Measurements from ENCODE around the gene TBX20. TPM values are rescaled to one million over a fixed set of nuclear protein-coding genes. Genes with fewer than 3 reads are reported as not detected.
A peak's percentile ranks its signal among the peaks of the same experiment; 100 is the strongest.

Gene TBX20
- total RNA-seq, 1 experiment from 2014 or later = not detected

DNA sequence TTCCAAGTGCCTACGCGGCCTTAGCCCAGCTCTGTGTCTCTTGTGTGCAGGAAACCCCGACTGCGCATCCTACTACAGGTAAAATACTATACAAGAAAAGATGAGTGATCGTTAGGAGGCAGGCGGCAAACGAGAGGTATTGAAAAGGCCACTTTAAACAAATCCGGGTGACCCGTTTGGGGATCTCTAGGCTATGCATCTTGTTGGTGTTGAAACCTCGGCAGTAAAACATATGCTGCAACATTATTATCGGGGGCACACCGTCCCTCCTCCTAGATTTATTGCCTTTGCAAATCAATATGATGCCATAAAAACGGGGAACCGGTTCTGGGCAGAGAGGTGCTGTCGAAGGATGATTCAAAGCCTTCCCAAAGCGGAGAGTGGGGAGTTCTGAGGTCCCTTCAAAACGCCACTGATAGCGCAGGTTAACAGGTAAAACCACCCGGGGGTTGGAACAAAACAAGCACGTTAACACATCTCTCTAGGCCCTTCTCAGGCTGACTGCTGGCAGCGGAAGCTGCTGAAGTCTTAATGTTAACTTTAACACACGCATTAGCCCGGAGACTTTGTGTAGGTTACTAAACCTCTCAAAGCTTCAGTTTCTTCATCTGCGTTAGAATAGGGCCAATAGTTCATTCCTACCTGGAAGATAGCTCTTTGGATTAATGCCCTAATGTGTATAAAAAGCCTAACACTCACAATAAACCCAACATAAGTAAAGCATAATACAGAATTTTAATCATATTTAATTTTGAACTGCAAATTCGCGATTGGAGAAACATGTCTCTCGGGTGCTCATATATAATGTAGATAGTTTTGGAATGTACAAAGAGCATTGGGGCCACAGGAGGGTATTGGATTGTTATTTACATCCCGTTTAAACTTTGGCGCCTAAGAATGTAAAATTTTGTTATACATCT, 2.6 kb upstream of the TBX20 start:
- H3K79me2 ChIP-seq (ENCODE audit: insufficient read depth, low read length) = no peaks in the 10 kb centered on the region
- peak overlapping the region; percentile 45 to 77 for H3K4me3 Mint-ChIP-seq

More for the DNA sequence above, 2.6 kb upstream of the TBX20 start:
- TF ChIP-seq, protein P1, sequence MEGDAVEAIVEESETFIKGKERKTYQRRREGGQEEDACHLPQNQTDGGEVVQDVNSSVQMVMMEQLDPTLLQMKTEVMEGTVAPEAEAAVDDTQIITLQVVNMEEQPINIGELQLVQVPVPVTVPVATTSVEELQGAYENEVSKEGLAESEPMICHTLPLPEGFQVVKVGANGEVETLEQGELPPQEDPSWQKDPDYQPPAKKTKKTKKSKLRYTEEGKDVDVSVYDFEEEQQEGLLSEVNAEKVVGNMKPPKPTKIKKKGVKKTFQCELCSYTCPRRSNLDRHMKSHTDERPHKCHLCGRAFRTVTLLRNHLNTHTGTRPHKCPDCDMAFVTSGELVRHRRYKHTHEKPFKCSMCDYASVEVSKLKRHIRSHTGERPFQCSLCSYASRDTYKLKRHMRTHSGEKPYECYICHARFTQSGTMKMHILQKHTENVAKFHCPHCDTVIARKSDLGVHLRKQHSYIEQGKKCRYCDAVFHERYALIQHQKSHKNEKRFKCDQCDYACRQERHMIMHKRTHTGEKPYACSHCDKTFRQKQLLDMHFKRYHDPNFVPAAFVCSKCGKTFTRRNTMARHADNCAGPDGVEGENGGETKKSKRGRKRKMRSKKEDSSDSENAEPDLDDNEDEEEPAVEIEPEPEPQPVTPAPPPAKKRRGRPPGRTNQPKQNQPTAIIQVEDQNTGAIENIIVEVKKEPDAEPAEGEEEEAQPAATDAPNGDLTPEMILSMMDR (conservative IDR thresholded peaks at IDR 0.05) = no peak
- Histone ChIP-seq H3K4ac (ENCODE audit: low read depth, low read length) (no peak overlapping the region), H3T11ph (ENCODE audit: low read length) (no peak overlapping the region), H3K27ac (ENCODE audit: insufficient read length, low read depth, low read length) (no peak overlapping the region), H3K4me2 (ENCODE audit: insufficient read depth, insufficient read length, low read length) (peak overlapping the region; percentile 81), H3K9ac (ENCODE audit: extremely low read depth, insufficient read length, low read length) (no peak overlapping the region), H4K5ac (ENCODE audit: insufficient read length, low read depth, low read length) (no peak overlapping the region), H3K4me1 (ENCODE audit: insufficient read depth, low read length) (peaks cover 9% of the 10 kb centered on the region), H4K91ac (ENCODE audit: insufficient read length, low read depth, low read length) (no peak overlapping the region), H2AK5ac (ENCODE audit: insufficient read length, low read length) (no peak overlapping the region), H3K9me3 (ENCODE audit: control insufficient read depth, low read depth, low read length) (no peaks in the 10 kb centered on the region), H3K27me3 (ENCODE audit: insufficient read depth, low read length) (peaks cover 96% of the 10 kb centered on the region), H3K23me2 (ENCODE audit: insufficient read length, low read depth, low read length, poor library complexity, severe bottlenecking) (peaks cover 26% of the 10 kb centered on the region), H4K8ac (replicated peaks; ENCODE audit: insufficient read length, low read depth, low read length) (no peak overlapping the region), H3K14ac (ENCODE audit: insufficient read depth, low read length) (no peak overlapping the region), H2BK120ac (ENCODE audit: low read depth, low read length, poor library complexity, severe bottlenecking) (no peak overlapping the region), H2BK15ac (ENCODE audit: low read depth, low read length) (no peak overlapping the region), H2BK20ac (ENCODE audit: low read depth, low read length, poor library complexity, severe bottlenecking) (no peak overlapping the region), H3K56ac (ENCODE audit: insufficient read length, low read depth, low read length) (no peak overlapping the region), H3K23ac (ENCODE audit: insufficient read length, low read depth, low read length) (no peak overlapping the region), H2BK5ac (ENCODE audit: insufficient read length, low read length) (no peak overlapping the region), H2AFZ (ENCODE audit: low read length) (no peak overlapping the region), H3K18ac (ENCODE audit: insufficient read length, low read depth, low read length) (no peak overlapping the region), H2BK12ac (ENCODE audit: insufficient read length, low read depth, low read length) (no peak overlapping the region), H4K20me1 (ENCODE audit: control insufficient read depth, insufficient read depth, insufficient read length) (no peaks in the 10 kb centered on the region), H3K79me1 (ENCODE audit: insufficient read depth, low read depth, low read length, poor library complexity, severe bottlenecking) (no peaks in the 10 kb centered on the region)
- peaks cover 99% of the 10 kb centered on the region for H3K27me3 Mint-ChIP-seq (ENCODE audit: low read depth)
- no peak overlapping the region for H3K27ac Mint-ChIP-seq
- H3K4me1 Mint-ChIP-seq = peaks cover 44 to 67% of the 10 kb centered on the region in 2 experiments
- no peaks in the 10 kb centered on the region for H3K36me3 Mint-ChIP-seq (ENCODE audit: insufficient read depth in 1 of 3, low read depth in 3 of 3)
- DNase-seq = peak; percentile 65
- peaks cover 0 to 3% of the 10 kb centered on the region in 2 experiments; a peak in 1 of 5 replicates for H3K9me3 Mint-ChIP-seq
- WGBS (ENCODE audit: extremely low coverage, insufficient read length, low lambda C conversion rate) = no CpG with 5 or more reads among the region's 29 CpGs
